A673 (cell line): ENCODE measurements around the gene RIC1. TPM values are rescaled to one million over a fixed set of nuclear protein-coding genes. Genes with fewer than 3 reads are reported as not detected.

Source experiments
- BruUV-seq: library from RNA; stranded (reverse); fragments of 400-500 nt; replicated peaks from 2 replicates; lab custom pipeline; 2021; lab: Mats Ljungman, UMichigan
- CTCF ChIA-PET: fragments of 300-600 bp; sonication (Branson Sonifier 250); formaldehyde crosslinking; loops from one replicate; lab custom pipeline; 2022; ENCODE audit warnings: antibody characterized with exemption; lab: Charles Lee
- POLR2A ChIA-PET: fragments of 300-600 bp; sonication (Branson Sonifier 250); formaldehyde crosslinking; loops from one replicate; lab custom pipeline; 2022; ENCODE audit warnings: antibody characterized with exemption; ENCODE audit not compliant: low non-redundant PET; lab: Charles Lee
- DNase-seq: peaks from one replicate; pipeline ENCODE4 v3.0.0-alpha.2; 2015; ENCODE audit warnings: low spot score
- H3K27ac ChIP-seq: fragments of 200-600 bp; sonication (generic); 2 replicates; pipeline ENCODE4 v1.5.1; 2016; ENCODE audit warnings: mixed run types, low read depth, mild to moderate bottlenecking, mixed read lengths, antibody characterized with exemption, low read length; ENCODE audit not compliant: poor library complexity, severe bottlenecking
- H3K27me3 ChIP-seq: fragments of 200-600 bp; sonication (generic); replicated peaks from 2 replicates; pipeline ENCODE4 v1.6.1; 2017; ENCODE audit warnings: mixed run types, low read depth, mild to moderate bottlenecking, mixed read lengths, antibody characterized with exemption, low read length; ENCODE audit not compliant: insufficient read depth, poor library complexity
- H3K36me3 ChIP-seq: fragments of 200-600 bp; sonication (generic); 2 replicates; pipeline ENCODE4 v1.6.1; 2016; ENCODE audit warnings: mixed run types, mild to moderate bottlenecking, mixed read lengths, antibody characterized with exemption, low read length; ENCODE audit not compliant: insufficient read depth, poor library complexity, severe bottlenecking
- H3K4me1 ChIP-seq: fragments of 200-600 bp; sonication (generic); 2 replicates; pipeline ENCODE4 v1.6.1; 2017; ENCODE audit warnings: mixed run types, mild to moderate bottlenecking, mixed read lengths, antibody characterized with exemption, low read length; ENCODE audit not compliant: insufficient read depth, poor library complexity, severe bottlenecking
- H3K4me3 ChIP-seq: fragments of 200-600 bp; sonication (generic); 2 replicates; pipeline ENCODE4 v1.5.1; 2016; ENCODE audit warnings: low read depth, mixed run types, mild to moderate bottlenecking, mixed read lengths, low read length; ENCODE audit not compliant: poor library complexity, severe bottlenecking
- H3K9me3 ChIP-seq: fragments of 200-600 bp; sonication (generic); 2 replicates; pipeline ENCODE4 v1.6.1; 2016; ENCODE audit warnings: mixed run types, low read depth, mild to moderate bottlenecking, mixed read lengths, antibody characterized with exemption, low read length; ENCODE audit not compliant: poor library complexity, severe bottlenecking
- CTCF ChIP-seq: fragments of 300-800, 200-600 bp; sonication (generic); conservative IDR thresholded peaks from 2 replicates; pipeline ENCODE4 v1.5.1; 2017; ENCODE audit warnings: low read depth, mild to moderate bottlenecking, antibody characterized with exemption, low read length, moderate library complexity, mixed read lengths
- EZH2 ChIP-seq: fragments of 200-600 bp; sonication (generic); IDR thresholded peaks from 2 replicates; pipeline ENCODE4 v1.6.1; 2017; ENCODE audit warnings: borderline replicate concordance, low read depth, mild to moderate bottlenecking, mixed read lengths, antibody characterized with exemption, low read length; ENCODE audit not compliant: poor library complexity, severe bottlenecking
- intact Hi-C: fragments of 100-400 bp; cut with micrococcal nuclease; formaldehyde crosslinking; loops from one replicate; pipeline ENCODE4 v1.10.0; 2022; ENCODE audit not compliant: unreplicated experiment
- total RNA-seq: library from RNA; stranded (reverse); gene quantifications from 2 replicates; pipeline ENCODE4 v1.2.3, GENCODE V29; 2021

Gene RIC1
- total RNA-seq, 1 experiment from 2014 or later = 23.3 TPM

GRCh38 chr9:5820425-5820824 lies 191.5 kb downstream of the RIC1 start:
- no TSS peak for BruUV-seq
- H3K4me3 ChIP-seq = no peak overlapping the region
- CTCF ChIA-PET = no interaction called here
- POLR2A ChIA-PET = no interaction called here
- intact Hi-C loops = no loop called here
- H3K36me3 ChIP-seq = no peaks in the 10 kb centered on the region
- DNase-seq = no peak
- H3K27me3 ChIP-seq = no peaks in the 10 kb centered on the region
- no peaks in the 10 kb centered on the region for H3K9me3 ChIP-seq
- H3K27ac ChIP-seq = no peak overlapping the region
- TF ChIP-seq EZH2 = no peak
- no peak for TF ChIP-seq CTCF
- H3K4me1 ChIP-seq = no peaks in the 10 kb centered on the region

GRCh38 chr9:5825223-5825622 lies 196.3 kb downstream of the RIC1 start:
- no peak overlapping the region for H3K27ac ChIP-seq
- DNase-seq = no peak
- H3K27me3 ChIP-seq = no peaks in the 10 kb centered on the region
- no peaks in the 10 kb centered on the region for H3K4me1 ChIP-seq
- intact Hi-C loops = no loop called here
- H3K9me3 ChIP-seq = no peaks in the 10 kb centered on the region
- TF ChIP-seq CTCF (no peak), EZH2 (no peak)
- H3K36me3 ChIP-seq = no peaks in the 10 kb centered on the region
- no TSS peak for BruUV-seq
- POLR2A ChIA-PET = no interaction called here
- CTCF ChIA-PET = no interaction called here
- no peak overlapping the region for H3K4me3 ChIP-seq

Other genes with a start within 250 kb of the RIC1 start
- gene PLGRKT, start 191.2 kb upstream of the RIC1 start, total RNA-seq = 30.9 and 38.4 TPM in 2 replicates
- 0.33 and 0.62 TPM in 2 replicates for gene CD274, start 178.6 kb upstream of the RIC1 start, total RNA-seq
- gene PDCD1LG2, start 118.6 kb upstream of the RIC1 start, total RNA-seq = 0.37 and 0.47 TPM in 2 replicates
- gene ERMP1, start 204.0 kb downstream of the RIC1 start, total RNA-seq = 11.1 and 11.5 TPM in 2 replicates